Body of pancreas (tissue), 4 donors: ENCODE data around the gene PTPRN2.

Experiments used
- POLR2A ChIP-seq, 3 donors: fragments of 450-650 bp; IDR thresholded peaks; one replicate each; pipeline ENCODE4 v1.6.1; 2016; ENCODE audit warnings: antibody characterized with exemption in 3 of 3, mild to moderate bottlenecking in 2 of 3
- TF ChIP-seq, protein P1 (sequence below), 7 experiments: fragments of 450-650 bp in 4 of 7; fragments of 200-600 bp in 3 of 7; sonication (generic) in 3 of 7; IDR thresholded peaks; one replicate each; pipeline ENCODE4 v1.5.1; 2016 to 2019; ENCODE audit warnings: antibody characterized with exemption in 7 of 7

- TF ChIP-seq, protein P1, sequence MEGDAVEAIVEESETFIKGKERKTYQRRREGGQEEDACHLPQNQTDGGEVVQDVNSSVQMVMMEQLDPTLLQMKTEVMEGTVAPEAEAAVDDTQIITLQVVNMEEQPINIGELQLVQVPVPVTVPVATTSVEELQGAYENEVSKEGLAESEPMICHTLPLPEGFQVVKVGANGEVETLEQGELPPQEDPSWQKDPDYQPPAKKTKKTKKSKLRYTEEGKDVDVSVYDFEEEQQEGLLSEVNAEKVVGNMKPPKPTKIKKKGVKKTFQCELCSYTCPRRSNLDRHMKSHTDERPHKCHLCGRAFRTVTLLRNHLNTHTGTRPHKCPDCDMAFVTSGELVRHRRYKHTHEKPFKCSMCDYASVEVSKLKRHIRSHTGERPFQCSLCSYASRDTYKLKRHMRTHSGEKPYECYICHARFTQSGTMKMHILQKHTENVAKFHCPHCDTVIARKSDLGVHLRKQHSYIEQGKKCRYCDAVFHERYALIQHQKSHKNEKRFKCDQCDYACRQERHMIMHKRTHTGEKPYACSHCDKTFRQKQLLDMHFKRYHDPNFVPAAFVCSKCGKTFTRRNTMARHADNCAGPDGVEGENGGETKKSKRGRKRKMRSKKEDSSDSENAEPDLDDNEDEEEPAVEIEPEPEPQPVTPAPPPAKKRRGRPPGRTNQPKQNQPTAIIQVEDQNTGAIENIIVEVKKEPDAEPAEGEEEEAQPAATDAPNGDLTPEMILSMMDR (IDR thresholded peaks at IDR 0.05), result no peak
- TF ChIP-seq POLR2A (IDR thresholded peaks at IDR 0.05), result no peak
These were observed 195.4 kb downstream of the PTPRN2 start for GRCh38 chr7:158392251-158392650.
